GM12875 (cell line): ENCODE data around the gene RIMBP3B.
"Not testable (repeated sequence)": the region's sequence is repeated elsewhere in the genome, so short reads cannot be mapped to it uniquely, and the experiment has no call there.

Source experiments
- H3K4me3 ChIP-seq: one replicate; pipeline ENCODE4 v1.5.1; 2011; ENCODE audit warnings: low read depth, low read length, control low read depth

RIMBP3B gene

GRCh38 chr22:21407792-21408191 is 24.2 kb downstream of the RIMBP3B start:
- H3K4me3 ChIP-seq: not testable (repeated sequence)

GRCh38 chr22:21416375-21416774 is 32.8 kb downstream of the RIMBP3B start:
- H3K4me3 ChIP-seq: not testable (repeated sequence)

- peak within 1 kb of the TSS; percentile 51 for H3K4me3 ChIP-seq
These were observed 33.7 kb downstream of the RIMBP3B start, which contains the start of gene HIC2 for GRCh38 chr22:21417227-21417746. TSS of gene HIC2 (plus strand) at chr22:21417371. CDS start at chr22:21442832, 25,461 bp downstream.

- H3K4me3 ChIP-seq: peak overlapping the region; percentile 51
These were observed 34.3 kb downstream of the RIMBP3B start for GRCh38 chr22:21417853-21418252.

- not testable (repeated sequence) for H3K4me3 ChIP-seq
These were observed 35.6 kb downstream of the RIMBP3B start for GRCh38 chr22:21418974-21419638.

GRCh38 chr22:21420180-21420763 is 36.7 kb downstream of the RIMBP3B start:
- not testable (repeated sequence) for H3K4me3 ChIP-seq

GRCh38 chr22:21424084-21424709 is 40.6 kb downstream of the RIMBP3B start:
- H3K4me3 ChIP-seq: not testable (repeated sequence)

- H3K4me3 ChIP-seq: not testable (repeated sequence)
These were observed 51.1 kb downstream of the RIMBP3B start for GRCh38 chr22:21434378-21435233.

- not testable (repeated sequence) for H3K4me3 ChIP-seq
These were observed 52.7 kb downstream of the RIMBP3B start for GRCh38 chr22:21435998-21436810.

GRCh38 chr22:21438013-21438412 is 54.5 kb downstream of the RIMBP3B start:
- not testable (repeated sequence) for H3K4me3 ChIP-seq
